ENCODE data around the gene GXYLT1.

DNA sequence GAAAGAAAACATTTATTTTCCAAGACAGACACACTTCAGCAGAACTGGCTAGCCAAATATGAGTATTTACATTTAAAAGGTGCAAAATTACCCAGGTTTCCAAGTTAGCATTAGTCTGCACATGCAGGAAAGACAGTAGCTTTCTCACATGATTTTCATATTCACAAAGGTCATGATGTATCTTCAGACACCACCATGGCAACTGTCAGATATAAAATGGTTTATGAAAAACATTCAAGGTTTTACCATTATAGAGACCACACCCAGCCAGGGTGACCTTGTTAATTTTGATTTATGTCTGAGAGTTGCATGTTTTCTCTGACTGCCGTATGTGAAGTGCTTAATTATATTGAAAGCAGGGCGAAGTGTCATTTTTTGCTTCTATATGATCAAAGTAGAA is 91.2 kb downstream of the GXYLT1 start:
- TF ChIP-seq, protein P1, sequence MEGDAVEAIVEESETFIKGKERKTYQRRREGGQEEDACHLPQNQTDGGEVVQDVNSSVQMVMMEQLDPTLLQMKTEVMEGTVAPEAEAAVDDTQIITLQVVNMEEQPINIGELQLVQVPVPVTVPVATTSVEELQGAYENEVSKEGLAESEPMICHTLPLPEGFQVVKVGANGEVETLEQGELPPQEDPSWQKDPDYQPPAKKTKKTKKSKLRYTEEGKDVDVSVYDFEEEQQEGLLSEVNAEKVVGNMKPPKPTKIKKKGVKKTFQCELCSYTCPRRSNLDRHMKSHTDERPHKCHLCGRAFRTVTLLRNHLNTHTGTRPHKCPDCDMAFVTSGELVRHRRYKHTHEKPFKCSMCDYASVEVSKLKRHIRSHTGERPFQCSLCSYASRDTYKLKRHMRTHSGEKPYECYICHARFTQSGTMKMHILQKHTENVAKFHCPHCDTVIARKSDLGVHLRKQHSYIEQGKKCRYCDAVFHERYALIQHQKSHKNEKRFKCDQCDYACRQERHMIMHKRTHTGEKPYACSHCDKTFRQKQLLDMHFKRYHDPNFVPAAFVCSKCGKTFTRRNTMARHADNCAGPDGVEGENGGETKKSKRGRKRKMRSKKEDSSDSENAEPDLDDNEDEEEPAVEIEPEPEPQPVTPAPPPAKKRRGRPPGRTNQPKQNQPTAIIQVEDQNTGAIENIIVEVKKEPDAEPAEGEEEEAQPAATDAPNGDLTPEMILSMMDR (IDR thresholded peaks at IDR 0.05) = no peak
- no peak for TF ChIP-seq POLR2A (IDR thresholded peaks at IDR 0.05)

All from heart left ventricle (tissue), 13 donors.